Adrenal gland (tissue), 19 donors: ENCODE measurements around the gene CCN5. TPM values are rescaled to one million over a fixed set of nuclear protein-coding genes. Genes with fewer than 3 reads are reported as not detected.
"Not testable (repeated sequence)": the region's sequence is repeated elsewhere in the genome, so short reads cannot be mapped to it uniquely, and the experiment has no call there.

Experiments used
- DNase-seq, 7 donors: peaks; one replicate each; pipeline ENCODE4 v3.0.0-alpha.2; 2019 to 2020
- H3K27ac ChIP-seq, 5 donors: fragments of 200-600 bp; sonication (generic) in 4 of 5; 1 replicate in 3 of 5; 2 replicates in 2 of 5; pipeline versions ENCODE4 v1.5.1 to v1.8.0; 2016 to 2020; ENCODE audit warnings: mild to moderate bottlenecking in 1 of 5
- H3K27me3 ChIP-seq: fragments of 200-600 bp; 2 replicates; pipeline ENCODE4 v1.8.0; 2021
- H3K36me3 ChIP-seq, 2 donors: fragments of 200-600 bp; replicated peaks in 1 of 2; 1 replicate in 1 of 2; 2 replicates in 1 of 2; pipeline versions ENCODE4 v1.5.1 to v1.8.0; 2018 to 2022
- H3K4me1 ChIP-seq, 2 donors: fragments of 200-600 bp; replicated peaks in 1 of 2; 1 replicate in 1 of 2; 2 replicates in 1 of 2; pipeline versions ENCODE4 v1.5.1 to v1.8.0; 2018 to 2021
- H3K4me3 ChIP-seq, 4 donors: fragments of 200-600 bp; sonication (generic) in 3 of 4; one replicate each; pipeline ENCODE4 v1.5.1; 2016 to 2018
- H3K9me3 ChIP-seq, 3 donors: fragments of 200-600 bp; sonication (generic) in 1 of 3; replicated peaks in 1 of 3; 1 replicate in 2 of 3; 2 replicates in 1 of 3; pipeline versions ENCODE4 v1.5.1 to v1.8.0; 2016 to 2021
- CTCF ChIP-seq, 6 experiments: fragments of 450-650 bp in 4 of 6; fragments of 200-600 bp in 2 of 6; sonication (generic) in 1 of 6; IDR thresholded peaks; 1 replicate in 5 of 6; 2 replicates in 1 of 6; pipeline versions ENCODE4 v1.5.1 to v1.8.0; 2016 to 2021; ENCODE audit warnings: antibody characterized with exemption in 6 of 6, mild to moderate bottlenecking in 2 of 6, moderate library complexity in 1 of 6
- POLR2A ChIP-seq, 2 donors: fragments of 450-650 bp; IDR thresholded peaks; one replicate each; pipeline ENCODE4 v1.6.1; 2017; ENCODE audit warnings: antibody characterized with exemption in 2 of 2, mild to moderate bottlenecking in 2 of 2, moderate library complexity in 1 of 2
- WGBS, 4 donors: extraction: QIAGEN DNeasy Blood & Tissue Kit in 2 of 4; methylation state at CpG; one replicate each; pipeline versions ENCODE4 v1.1.5 to v1.1.7; 2013 to 2017; 5-methylcytosine and 5-hydroxymethylcytosine counted together
- intact Hi-C, 2 donors: fragments of 100-400 bp; cut with DNase I; formaldehyde crosslinking; loops; one replicate each; pipeline versions ENCODE4 v1.14.1 to v1.15.0; 2022 to 2023
- long read RNA-seq, 10 donors: library from polyadenylated mRNA in 3 of 10; unstranded in 2 of 10; stranded (forward) in 1 of 10; transcript quantifications; one replicate each; pipeline ENCODE4 v2.0.0 and lab custom pipeline, GENCODE V29; 2021 to 2026
- polyA plus RNA-seq, 3 donors: library from polyadenylated mRNA; stranded (reverse); fragments of 200-250 nt in 2 of 3; fragments of 350-450 nt in 1 of 3; fragmentation: Illumina TruSeq in 1 of 3; extraction: RNeasy Lipid Tissue Mini Kit (QIAGEN cat#74804) in 1 of 3; gene quantifications; one replicate each; pipeline ENCODE4 v1.2.3, GENCODE V29; 2013 to 2014
- total RNA-seq, 9 donors: library from RNA; depleted of rRNA in 4 of 9; stranded (reverse); fragments of >200 nt in 4 of 9; fragments of 120-200 nt in 1 of 9; fragmentation: NEBNext Ultra II Directional in 1 of 9; extraction: Animal tissue kit (Norgen Biotek cat#: 25700) in 1 of 9; gene quantifications; one replicate each; pipeline versions ENCODE4 v1.1.0 to v1.2.4, GENCODE V29; 2013 to 2023
- donor health status: healthy with polysubstance abuse.
- donor health status: Bipolar disorder and iron deficiency.
- donor health status: DM: yes; HTN: yes; CAD: no.
- donor health status: DM: no; HTN: no; CAD: no.
- donor health status: DM: no; HTN: no; CAD: no.
- donor health status: DM: yes; HTN: yes; CAD: no.

CCN5 gene, protein sequence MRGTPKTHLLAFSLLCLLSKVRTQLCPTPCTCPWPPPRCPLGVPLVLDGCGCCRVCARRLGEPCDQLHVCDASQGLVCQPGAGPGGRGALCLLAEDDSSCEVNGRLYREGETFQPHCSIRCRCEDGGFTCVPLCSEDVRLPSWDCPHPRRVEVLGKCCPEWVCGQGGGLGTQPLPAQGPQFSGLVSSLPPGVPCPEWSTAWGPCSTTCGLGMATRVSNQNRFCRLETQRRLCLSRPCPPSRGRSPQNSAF
- 100 to 1,000 TPM in 2 of 9 donors, 10 to 100 TPM in 7; 14.0 to 115 (median 62.0) TPM for total RNA-seq
- polyA plus RNA-seq: 10 to 100 TPM in 2 of 3 donors, 1 to 10 TPM in 1; 8.0 to 47.3 (median 19.1) TPM
- long read RNA-seq, donor 1, partial matches to known transcripts: 0 of 1 reads
- long read RNA-seq, donor 1, other reads (novel, unspliced or antisense): 0 of 1 reads
- long read RNA-seq, donor 2, partial matches to known transcripts: 0 of 2 reads
- long read RNA-seq, donor 2, other reads (novel, unspliced or antisense): 0 of 2 reads
- long read RNA-seq, donor 3, partial matches to known transcripts: 0 of 1 reads
- long read RNA-seq, donor 3, other reads (novel, unspliced or antisense): 0 of 1 reads
- long read RNA-seq, donor 4, transcript WISP2-201 (4 exons, 1,403 nt): minor isoform, 10 of 37 reads
- long read RNA-seq, donor 4, transcript WISP2-203 (5 exons, 1,600 nt): major isoform, 14 of 37 reads
- long read RNA-seq, donor 4, partial matches to known transcripts: 4 of 37 reads
- long read RNA-seq, donor 4, other reads (novel, unspliced or antisense): 8 of 37 reads
- long read RNA-seq, donor 5, transcript WISP2-203 (5 exons, 1,600 nt): minor isoform, 38 of 116 reads
- long read RNA-seq, donor 5, transcript WISP2-201 (4 exons, 1,403 nt): major isoform, 40 of 116 reads
- long read RNA-seq, donor 5, partial matches to known transcripts: 7 of 116 reads
- long read RNA-seq, donor 5, other reads (novel, unspliced or antisense): 29 of 116 reads
- long read RNA-seq, donor 6, transcript WISP2-203 (5 exons, 1,600 nt): major isoform, 7 of 20 reads
- long read RNA-seq, donor 6, transcript WISP2-201 (4 exons, 1,403 nt): minor isoform, 5 of 20 reads
- long read RNA-seq, donor 6, partial matches to known transcripts: 2 of 20 reads
- long read RNA-seq, donor 6, other reads (novel, unspliced or antisense): 6 of 20 reads
- long read RNA-seq, donor 7, partial matches to known transcripts: 0 of 1 reads
- long read RNA-seq, donor 7, other reads (novel, unspliced or antisense): 0 of 1 reads
- long read RNA-seq, donor 8, partial matches to known transcripts: 0 of 1 reads
- long read RNA-seq, donor 8, other reads (novel, unspliced or antisense): 0 of 1 reads
- long read RNA-seq, donor 9, partial matches to known transcripts: 0 of 6 reads
- long read RNA-seq, donor 9, other reads (novel, unspliced or antisense): 0 of 6 reads
- long read RNA-seq, donor 10, partial matches to known transcripts: 0 of 1 reads
- long read RNA-seq, donor 10, other reads (novel, unspliced or antisense): 0 of 1 reads

GRCh38 chr20:44714701-44715498 lies at the start of gene CCN5:
Gene CCN5 (plus strand): TSS chr20:44715369. CDS start chr20:44715391, 22 bp downstream.
- Histone ChIP-seq H3K4me3 (peak within 1 kb of the TSS in 1 of 4 donors; percentile 4), H3K9me3 (no peaks in the 10 kb centered on the region), H3K4me1 (peaks cover 27 to 29% of the 10 kb centered on the region in 2 donors), H3K36me3 (no peaks in the 10 kb centered on the region), H3K27ac (peak within 1 kb of the TSS in 3 of 5 donors; percentile 61 to 82 (median 78)), H3K27me3 (no peaks in the 10 kb centered on the region)
- TF ChIP-seq CTCF (IDR thresholded peaks at IDR 0.05) (no peak), POLR2A (IDR thresholded peaks at IDR 0.05) (no peak)
- DNase-seq: peak; percentile 85 to 94 (median 92)
- WGBS, 4 donors: 29 to 40% (median 31%) methylated on average over 20 to 28 of the region's 28 CpGs
- intact Hi-C loops: no loop called here

- Histone ChIP-seq H3K27ac (no peak overlapping the region), H3K4me3 (no peak overlapping the region), H3K9me3 (no peaks in the 10 kb centered on the region), H3K36me3 (no peaks in the 10 kb centered on the region), H3K4me1 (no peaks in the 10 kb centered on the region), H3K27me3 (no peaks in the 10 kb centered on the region)
- intact Hi-C loops: no loop called here
- TF ChIP-seq POLR2A (IDR thresholded peaks at IDR 0.05): no peak
- no peak for TF ChIP-seq CTCF (IDR thresholded peaks at IDR 0.05)
- 78 to 86% (median 81%) methylated on average over 3 of the region's 3 CpGs for WGBS, 4 donors
- no peak for DNase-seq
These were observed 49.1 kb upstream of the CCN5 start for GRCh38 chr20:44666066-44666465.

DNA sequence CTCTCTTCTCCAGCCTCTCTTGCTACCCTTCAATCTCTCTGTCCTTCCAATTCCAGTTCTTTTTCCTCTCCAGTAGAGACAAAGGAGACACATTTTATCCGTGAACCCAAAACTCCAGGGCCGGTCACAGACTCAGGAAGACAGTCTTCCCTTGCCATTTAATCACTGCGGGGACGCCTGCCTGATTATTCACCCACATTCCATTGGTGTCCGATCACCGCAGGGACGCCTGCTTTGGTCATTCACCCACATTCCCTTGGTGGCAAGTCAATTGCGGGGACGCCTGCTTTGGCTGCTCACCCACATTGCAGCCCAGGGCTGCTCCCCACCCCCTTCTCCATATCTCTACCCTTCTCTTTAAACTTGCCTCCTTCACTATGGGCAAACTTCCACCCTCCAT lies 44.3 kb upstream of the CCN5 start:
- intact Hi-C loops, H3K4me3 ChIP-seq, H3K36me3 ChIP-seq, H3K4me1 ChIP-seq, H3K9me3 ChIP-seq, H3K27ac ChIP-seq, H3K27me3 ChIP-seq, DNase-seq: not testable (repeated sequence)
- 83 to 92% (median 87%) methylated on average over 9 of the region's 9 CpGs for WGBS, 4 donors

GRCh38 chr20:44671541-44671940 lies 43.6 kb upstream of the CCN5 start:
- intact Hi-C loops, H3K27me3 ChIP-seq, H3K4me1 ChIP-seq, H3K4me3 ChIP-seq, H3K27ac ChIP-seq, H3K9me3 ChIP-seq, H3K36me3 ChIP-seq, DNase-seq: not testable (repeated sequence)
- WGBS, 4 donors: 68 to 87% (median 80%) methylated on average over 6 of the region's 7 CpGs

DNA sequence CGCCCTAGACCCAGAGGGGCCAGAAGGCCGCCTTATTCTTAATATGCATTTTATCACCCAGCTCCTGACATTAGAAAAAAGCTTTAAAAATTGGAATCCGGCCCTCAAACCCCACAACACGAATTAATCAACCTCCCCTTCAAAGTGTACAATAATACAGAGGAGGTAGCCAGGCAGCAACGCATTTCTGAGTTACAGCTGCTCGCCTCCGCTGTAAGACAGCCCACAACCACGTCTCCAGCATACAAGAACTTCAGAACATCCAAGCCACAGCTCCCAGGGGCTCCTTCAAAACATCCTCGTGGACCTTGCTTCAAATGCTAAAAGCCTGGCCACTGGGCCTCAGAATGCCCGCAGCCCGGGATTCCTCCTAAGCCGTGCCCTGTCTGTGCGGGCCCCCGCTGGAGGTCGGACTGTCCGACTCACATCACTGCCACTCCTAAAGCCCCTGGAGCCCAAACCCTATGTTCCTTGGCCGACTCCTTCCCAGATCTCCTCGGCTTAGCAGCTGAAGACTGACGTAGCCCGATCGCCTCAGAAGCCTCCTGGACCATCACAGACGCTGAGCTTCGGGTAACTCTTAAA lies 42.8 kb upstream of the CCN5 start:
- DNase-seq, H3K4me1 ChIP-seq, H3K4me3 ChIP-seq, H3K9me3 ChIP-seq, H3K36me3 ChIP-seq, H3K27ac ChIP-seq, H3K27me3 ChIP-seq, intact Hi-C loops: not testable (repeated sequence)
- 84 to 92% (median 89%) methylated on average over 17 to 23 of the region's 23 CpGs for WGBS, 4 donors
